Liver (tissue), 9 donors: ENCODE data around the gene TCTN1. TPM values are rescaled to one million over a fixed set of nuclear protein-coding genes. Genes with fewer than 3 reads are reported as not detected.
"Not testable (repeated sequence)": the region's sequence is repeated elsewhere in the genome, so short reads cannot be mapped to it uniquely, and the experiment has no call there.

Source experiments
- DNase-seq: peaks from one replicate; pipeline ENCODE4 v3.0.0-alpha.2; 2017; ENCODE audit warnings: low spot score
- H3K27ac ChIP-seq, 2 donors: one replicate each; pipeline ENCODE4 v1.7.0; 2013; ENCODE audit warnings: inconsistent platforms in 2 of 2, low read length in 2 of 2, control low read depth in 1 of 2, low read depth in 1 of 2, mild to moderate bottlenecking in 1 of 2
- H3K27me3 ChIP-seq, 4 donors: one replicate each; pipeline versions ENCODE4 v1.6.1 to v1.7.0; 2013; ENCODE audit warnings: low read length in 3 of 4, inconsistent platforms in 1 of 4, mild to moderate bottlenecking in 1 of 4, moderate library complexity in 1 of 4; ENCODE audit not compliant: control insufficient read depth in 4 of 4, insufficient read depth in 4 of 4
- H3K36me3 ChIP-seq, 4 donors: one replicate each; pipeline versions ENCODE4 v1.6.1 to v1.7.0; 2013; ENCODE audit warnings: low read length in 3 of 4, mild to moderate bottlenecking in 3 of 4, low read depth in 1 of 4, moderate library complexity in 1 of 4; ENCODE audit not compliant: control insufficient read depth in 4 of 4, insufficient read depth in 3 of 4
- H3K4me1 ChIP-seq, 4 donors: one replicate each; pipeline versions ENCODE4 v1.6.1 to v1.7.0; 2013; ENCODE audit warnings: low read length in 3 of 4, mild to moderate bottlenecking in 3 of 4, moderate library complexity in 1 of 4; ENCODE audit not compliant: control insufficient read depth in 4 of 4, insufficient read depth in 4 of 4
- H3K4me3 ChIP-seq, 3 donors: one replicate each; pipeline versions ENCODE4 v1.6.1 to v1.7.0; 2013; ENCODE audit warnings: low read length in 3 of 3, control low read depth in 1 of 3, low read depth in 1 of 3, mild to moderate bottlenecking in 1 of 3
- H3K9ac ChIP-seq, 2 donors: one replicate each; pipeline ENCODE4 v1.7.0; 2013; ENCODE audit warnings: low read length in 2 of 2, mild to moderate bottlenecking in 2 of 2, moderate library complexity in 2 of 2, control low read depth in 1 of 2, low read depth in 1 of 2
- H3K9me3 ChIP-seq, 4 donors: one replicate each; pipeline versions ENCODE4 v1.6.1 to v1.7.0; 2013; ENCODE audit warnings: low read length in 3 of 4; ENCODE audit not compliant: control insufficient read depth in 4 of 4
- FOXA1 ChIP-seq: IDR thresholded peaks from 2 replicates; pipeline ENCODE4 v1.6.1; 2016; ENCODE audit warnings: antibody characterized with exemption
- FOXA2 ChIP-seq: IDR thresholded peaks from 2 replicates; pipeline ENCODE4 v1.6.1; 2016; ENCODE audit warnings: antibody characterized with exemption
- HNF4A ChIP-seq, 2 donors: conservative IDR thresholded peaks; 2 replicates each; pipeline ENCODE4 v1.6.1; 2016; ENCODE audit warnings: antibody characterized with exemption in 2 of 2, mild to moderate bottlenecking in 2 of 2
- NR2F2 ChIP-seq: IDR thresholded peaks from 2 replicates; pipeline ENCODE4 v1.6.1; 2016; ENCODE audit warnings: antibody characterized with exemption
- RAD21 ChIP-seq, 2 donors: IDR thresholded peaks; 2 replicates each; pipeline ENCODE4 v1.6.1; 2016; ENCODE audit warnings: antibody characterized with exemption in 2 of 2, mild to moderate bottlenecking in 2 of 2
- SP1 ChIP-seq: IDR thresholded peaks from 2 replicates; pipeline ENCODE4 v1.6.1; 2018; ENCODE audit warnings: antibody characterized with exemption, mild to moderate bottlenecking
- TAF1 ChIP-seq: conservative IDR thresholded peaks from 2 replicates; pipeline ENCODE4 v1.6.1; 2016; ENCODE audit warnings: antibody characterized with exemption, mild to moderate bottlenecking
- WGBS: extraction: QIAGEN DNeasy Blood & Tissue Kit; methylation state at CpG from one replicate; pipeline ENCODE4 v1.1.7; 2013; 5-methylcytosine and 5-hydroxymethylcytosine counted together
- polyA plus RNA-seq, 2 donors: library from polyadenylated mRNA; stranded (reverse) in 1 of 2; unstranded in 1 of 2; fragments of 200-250 nt in 1 of 2; fragments of >200 nt in 1 of 2; fragmentation: Nextera tagmentation in 1 of 2; extraction: Ambion mirVana in 1 of 2; gene quantifications; one replicate each; pipeline versions ENCODE4 v1.2.1 to v1.2.3, GENCODE V29; 2013 to 2015
- total RNA-seq, 2 donors: library from RNA; depleted of rRNA; stranded (reverse); fragments of >200 nt; gene quantifications; one replicate each; pipeline ENCODE4 v1.2.3, GENCODE V29; 2014
- TF ChIP-seq, protein P1 (sequence below): IDR thresholded peaks from 2 replicates; pipeline ENCODE4 v1.6.1; 2016; ENCODE audit warnings: antibody characterized with exemption
- TF ChIP-seq, protein P2 (sequence below): IDR thresholded peaks from 2 replicates; pipeline ENCODE4 v1.6.1; 2016; ENCODE audit warnings: antibody characterized with exemption
- TF ChIP-seq, protein P3 (sequence below): IDR thresholded peaks from 2 replicates; pipeline ENCODE4 v1.6.1; 2016; ENCODE audit warnings: antibody characterized with exemption
- TF ChIP-seq, protein P4 (sequence below): IDR thresholded peaks from 2 replicates; pipeline ENCODE4 v1.6.1; 2016; ENCODE audit warnings: antibody characterized with exemption, mild to moderate bottlenecking
- TF ChIP-seq, protein P5 (sequence below): fragments of 150-350 bp; IDR thresholded peaks from 2 replicates; pipeline ENCODE4 v1.5.1; 2017; ENCODE audit warnings: improper control_type of control experiment, low read depth, low read length; ENCODE audit not compliant: missing input control
- donor health status: healthy.
- donor health status: healthy.
- donor health status: healthy.
- donor health status: healthy.
- donor health status: healthy.

TCTN1 gene
- total and polyA plus RNA-seq, 4 donors: 6.0 to 12.0 (median 10.9) TPM

DNA sequence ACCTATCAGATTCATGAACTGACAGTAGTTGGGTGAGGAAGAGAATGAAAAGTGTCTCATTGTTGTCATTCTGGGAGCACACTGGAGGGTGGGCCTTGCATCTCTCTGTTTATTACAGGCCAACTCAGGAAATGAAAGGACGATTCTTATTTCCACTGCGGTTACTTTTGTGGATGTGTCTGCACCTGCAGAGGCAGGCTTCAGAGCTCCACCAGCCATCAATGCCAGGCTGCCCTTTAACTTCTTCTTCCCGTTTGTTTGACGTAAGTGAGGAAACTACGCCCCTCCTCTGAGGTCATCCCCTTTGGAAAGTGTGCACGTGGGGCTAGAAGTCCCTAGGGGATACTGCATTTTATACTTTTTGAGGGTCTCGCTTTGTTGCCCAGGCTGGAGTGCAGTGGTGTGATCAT, 33.7 kb downstream of the TCTN1 start:
- no peak overlapping the region for H3K27ac ChIP-seq
- H3K4me1 ChIP-seq: no peaks in the 10 kb centered on the region
- no peak for DNase-seq
- H3K9me3 ChIP-seq: no peaks in the 10 kb centered on the region
- TF ChIP-seq, protein P1, sequence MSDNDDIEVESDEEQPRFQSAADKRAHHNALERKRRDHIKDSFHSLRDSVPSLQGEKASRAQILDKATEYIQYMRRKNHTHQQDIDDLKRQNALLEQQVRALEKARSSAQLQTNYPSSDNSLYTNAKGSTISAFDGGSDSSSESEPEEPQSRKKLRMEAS: no peak
- no peak for TF ChIP-seq TAF1
- TF ChIP-seq, protein P2, sequence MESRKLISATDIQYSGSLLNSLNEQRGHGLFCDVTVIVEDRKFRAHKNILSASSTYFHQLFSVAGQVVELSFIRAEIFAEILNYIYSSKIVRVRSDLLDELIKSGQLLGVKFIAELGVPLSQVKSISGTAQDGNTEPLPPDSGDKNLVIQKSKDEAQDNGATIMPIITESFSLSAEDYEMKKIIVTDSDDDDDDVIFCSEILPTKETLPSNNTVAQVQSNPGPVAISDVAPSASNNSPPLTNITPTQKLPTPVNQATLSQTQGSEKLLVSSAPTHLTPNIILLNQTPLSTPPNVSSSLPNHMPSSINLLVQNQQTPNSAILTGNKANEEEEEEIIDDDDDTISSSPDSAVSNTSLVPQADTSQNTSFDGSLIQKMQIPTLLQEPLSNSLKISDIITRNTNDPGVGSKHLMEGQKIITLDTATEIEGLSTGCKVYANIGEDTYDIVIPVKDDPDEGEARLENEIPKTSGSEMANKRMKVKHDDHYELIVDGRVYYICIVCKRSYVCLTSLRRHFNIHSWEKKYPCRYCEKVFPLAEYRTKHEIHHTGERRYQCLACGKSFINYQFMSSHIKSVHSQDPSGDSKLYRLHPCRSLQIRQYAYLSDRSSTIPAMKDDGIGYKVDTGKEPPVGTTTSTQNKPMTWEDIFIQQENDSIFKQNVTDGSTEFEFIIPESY: no peak
- TF ChIP-seq RAD21 (IDR thresholded peaks at IDR 0.05): no peak
- TF ChIP-seq, protein P3, sequence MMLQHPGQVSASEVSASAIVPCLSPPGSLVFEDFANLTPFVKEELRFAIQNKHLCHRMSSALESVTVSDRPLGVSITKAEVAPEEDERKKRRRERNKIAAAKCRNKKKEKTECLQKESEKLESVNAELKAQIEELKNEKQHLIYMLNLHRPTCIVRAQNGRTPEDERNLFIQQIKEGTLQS: no peak
- TF ChIP-seq FOXA1: no peak
- no peak for TF ChIP-seq HNF4A (conservative IDR thresholded peaks at IDR 0.05)
- TF ChIP-seq, protein P4, sequence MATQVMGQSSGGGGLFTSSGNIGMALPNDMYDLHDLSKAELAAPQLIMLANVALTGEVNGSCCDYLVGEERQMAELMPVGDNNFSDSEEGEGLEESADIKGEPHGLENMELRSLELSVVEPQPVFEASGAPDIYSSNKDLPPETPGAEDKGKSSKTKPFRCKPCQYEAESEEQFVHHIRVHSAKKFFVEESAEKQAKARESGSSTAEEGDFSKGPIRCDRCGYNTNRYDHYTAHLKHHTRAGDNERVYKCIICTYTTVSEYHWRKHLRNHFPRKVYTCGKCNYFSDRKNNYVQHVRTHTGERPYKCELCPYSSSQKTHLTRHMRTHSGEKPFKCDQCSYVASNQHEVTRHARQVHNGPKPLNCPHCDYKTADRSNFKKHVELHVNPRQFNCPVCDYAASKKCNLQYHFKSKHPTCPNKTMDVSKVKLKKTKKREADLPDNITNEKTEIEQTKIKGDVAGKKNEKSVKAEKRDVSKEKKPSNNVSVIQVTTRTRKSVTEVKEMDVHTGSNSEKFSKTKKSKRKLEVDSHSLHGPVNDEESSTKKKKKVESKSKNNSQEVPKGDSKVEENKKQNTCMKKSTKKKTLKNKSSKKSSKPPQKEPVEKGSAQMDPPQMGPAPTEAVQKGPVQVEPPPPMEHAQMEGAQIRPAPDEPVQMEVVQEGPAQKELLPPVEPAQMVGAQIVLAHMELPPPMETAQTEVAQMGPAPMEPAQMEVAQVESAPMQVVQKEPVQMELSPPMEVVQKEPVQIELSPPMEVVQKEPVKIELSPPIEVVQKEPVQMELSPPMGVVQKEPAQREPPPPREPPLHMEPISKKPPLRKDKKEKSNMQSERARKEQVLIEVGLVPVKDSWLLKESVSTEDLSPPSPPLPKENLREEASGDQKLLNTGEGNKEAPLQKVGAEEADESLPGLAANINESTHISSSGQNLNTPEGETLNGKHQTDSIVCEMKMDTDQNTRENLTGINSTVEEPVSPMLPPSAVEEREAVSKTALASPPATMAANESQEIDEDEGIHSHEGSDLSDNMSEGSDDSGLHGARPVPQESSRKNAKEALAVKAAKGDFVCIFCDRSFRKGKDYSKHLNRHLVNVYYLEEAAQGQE: no peak
- no peak for TF ChIP-seq SP1
- TF ChIP-seq, protein P5, sequence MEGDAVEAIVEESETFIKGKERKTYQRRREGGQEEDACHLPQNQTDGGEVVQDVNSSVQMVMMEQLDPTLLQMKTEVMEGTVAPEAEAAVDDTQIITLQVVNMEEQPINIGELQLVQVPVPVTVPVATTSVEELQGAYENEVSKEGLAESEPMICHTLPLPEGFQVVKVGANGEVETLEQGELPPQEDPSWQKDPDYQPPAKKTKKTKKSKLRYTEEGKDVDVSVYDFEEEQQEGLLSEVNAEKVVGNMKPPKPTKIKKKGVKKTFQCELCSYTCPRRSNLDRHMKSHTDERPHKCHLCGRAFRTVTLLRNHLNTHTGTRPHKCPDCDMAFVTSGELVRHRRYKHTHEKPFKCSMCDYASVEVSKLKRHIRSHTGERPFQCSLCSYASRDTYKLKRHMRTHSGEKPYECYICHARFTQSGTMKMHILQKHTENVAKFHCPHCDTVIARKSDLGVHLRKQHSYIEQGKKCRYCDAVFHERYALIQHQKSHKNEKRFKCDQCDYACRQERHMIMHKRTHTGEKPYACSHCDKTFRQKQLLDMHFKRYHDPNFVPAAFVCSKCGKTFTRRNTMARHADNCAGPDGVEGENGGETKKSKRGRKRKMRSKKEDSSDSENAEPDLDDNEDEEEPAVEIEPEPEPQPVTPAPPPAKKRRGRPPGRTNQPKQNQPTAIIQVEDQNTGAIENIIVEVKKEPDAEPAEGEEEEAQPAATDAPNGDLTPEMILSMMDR: no peak
- TF ChIP-seq FOXA2: no peak
- peaks cover 0 to 11% (median 3%) of the 10 kb centered on the region in 4 donors for H3K36me3 ChIP-seq
- no peaks in the 10 kb centered on the region for H3K27me3 ChIP-seq
- no peak overlapping the region for H3K4me3 ChIP-seq
- 82% methylated on average over 7 of the region's 7 CpGs for WGBS
- no peak overlapping the region for H3K9ac ChIP-seq

DNA sequence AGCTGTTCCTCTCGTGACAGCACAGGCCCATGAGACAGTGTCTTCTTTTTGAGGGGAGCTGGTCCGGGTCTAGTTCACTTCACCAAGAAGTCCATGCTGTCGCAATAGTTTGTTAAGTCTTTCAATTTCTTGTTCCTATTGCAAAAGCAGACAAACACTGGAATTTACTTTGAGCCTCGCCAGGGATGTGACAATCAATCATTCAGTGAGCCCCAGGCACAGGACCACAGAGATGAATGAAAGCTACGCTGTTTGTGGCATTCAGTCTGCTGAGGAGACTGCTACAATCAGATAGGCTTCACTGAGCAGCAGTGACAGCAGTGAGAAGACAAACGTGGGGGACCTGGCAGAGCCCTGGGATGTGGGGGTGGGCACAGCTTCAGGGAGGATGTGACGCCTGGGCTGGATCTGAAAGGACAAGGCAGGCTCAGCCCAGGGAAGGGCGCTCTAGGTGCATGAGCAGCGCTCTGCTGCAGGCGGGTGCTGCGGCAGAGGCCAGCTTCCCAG, 35.5 kb downstream of the TCTN1 start:
- TF ChIP-seq NR2F2: no peak
- H3K4me1 ChIP-seq: no peaks in the 10 kb centered on the region
- H3K27me3 ChIP-seq: no peaks in the 10 kb centered on the region
- no peak overlapping the region for H3K4me3 ChIP-seq
- peaks cover 0 to 11% (median 3%) of the 10 kb centered on the region in 4 donors for H3K36me3 ChIP-seq
- 83% methylated on average over 11 of the region's 11 CpGs for WGBS
- no peaks in the 10 kb centered on the region for H3K9me3 ChIP-seq
- DNase-seq: no peak
- no peak overlapping the region for H3K9ac ChIP-seq
- no peak overlapping the region for H3K27ac ChIP-seq

DNA sequence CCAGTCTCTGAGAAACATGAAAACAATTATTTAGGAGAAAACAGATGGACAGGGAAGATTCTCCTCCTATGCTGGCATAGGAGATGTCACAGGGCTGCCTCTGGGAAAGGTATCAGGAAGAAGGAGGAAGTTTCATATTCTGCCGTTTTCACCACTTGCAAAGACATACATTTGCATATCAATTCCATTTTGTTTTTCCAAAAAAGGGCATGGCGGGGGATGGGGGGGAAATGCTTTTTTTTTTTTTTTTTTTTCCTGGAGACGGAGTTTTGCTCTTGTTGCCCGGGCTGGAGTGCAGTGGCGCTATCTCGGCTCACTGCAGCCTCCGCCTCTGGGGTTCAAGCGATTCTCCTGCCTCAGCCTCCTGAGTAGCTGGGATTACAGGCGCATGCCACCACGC, 40.3 kb downstream of the TCTN1 start:
- not testable (repeated sequence) for H3K27ac ChIP-seq, H3K36me3 ChIP-seq, H3K9ac ChIP-seq, H3K9me3 ChIP-seq, H3K27me3 ChIP-seq, H3K4me1 ChIP-seq, DNase-seq, H3K4me3 ChIP-seq
- WGBS: 93% methylated on average over 10 of the region's 10 CpGs
